GM21576 (cell line): ENCODE data around the gene ZNF398.

Experiments used
- ATAC-seq: cut with Tn5 transposase; IDR thresholded peaks from one replicate; pipeline ENCODE4 v1.9.1; 2021; ENCODE audit warnings: mild to moderate bottlenecking, moderate library complexity; ENCODE audit not compliant: unreplicated experiment

The ZNF398 gene

GRCh38 chr7:149195180-149196150 is 48.2 kb downstream of the ZNF398 start, which contains the start of gene ZNF282:
Gene ZNF282, plus strand, starts transcription at chr7:149195546. Its CDS starts 44 bp downstream, at chr7:149195590.
- ATAC-seq, result peak; percentile 89

DNA sequence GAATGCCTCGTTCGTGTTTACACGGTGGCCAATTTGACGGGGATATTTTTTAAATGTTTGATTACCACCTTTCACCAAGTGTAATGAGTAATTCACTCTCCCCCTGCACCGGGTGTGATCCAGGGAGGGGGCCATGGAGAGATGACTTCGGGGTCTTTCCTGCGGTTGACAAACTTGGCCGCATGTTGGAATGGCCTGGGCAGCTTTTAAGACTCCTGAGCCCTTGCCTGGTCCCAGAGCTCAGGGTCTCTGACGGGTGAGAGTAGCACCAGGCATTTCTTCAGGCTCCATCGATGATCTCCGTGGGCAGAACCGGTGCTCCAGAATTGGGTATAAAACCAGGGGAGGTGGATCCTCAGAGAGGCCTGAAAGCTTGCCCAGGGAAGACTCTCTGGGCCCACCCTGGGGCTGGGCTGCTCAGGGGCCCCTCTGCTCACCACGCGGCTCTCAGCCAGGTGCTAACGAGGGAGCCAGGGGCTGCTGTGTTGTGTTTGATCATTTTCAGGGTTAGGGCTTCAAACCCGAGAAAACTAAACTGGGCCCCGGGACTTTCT is 49.0 kb downstream of the ZNF398 start:
- ATAC-seq, result peak; percentile 13

DNA sequence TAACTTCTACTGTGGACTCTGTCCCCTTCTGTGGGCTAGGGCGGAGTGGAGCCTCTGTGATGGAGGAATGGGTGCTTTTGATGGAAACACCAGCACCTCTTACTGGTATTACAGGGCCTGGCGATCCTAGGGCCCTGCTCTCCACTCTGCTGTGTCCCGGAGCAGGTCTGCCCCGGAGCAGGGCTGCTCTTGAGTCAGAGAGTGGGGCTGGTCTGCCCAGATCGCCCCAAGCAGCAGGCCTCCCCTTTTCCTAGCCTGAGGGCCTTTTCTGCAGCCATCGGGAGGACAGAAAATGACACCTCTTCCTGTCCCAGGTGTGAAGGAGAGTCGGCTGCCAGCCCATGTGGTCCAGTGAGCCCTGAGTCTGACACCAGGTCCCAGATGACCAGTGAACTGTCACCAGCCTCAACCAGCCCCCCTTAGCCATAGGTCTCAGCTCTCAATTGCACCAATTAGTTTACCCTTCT is 49.5 kb downstream of the ZNF398 start:
- peak; percentile 18 for ATAC-seq

DNA sequence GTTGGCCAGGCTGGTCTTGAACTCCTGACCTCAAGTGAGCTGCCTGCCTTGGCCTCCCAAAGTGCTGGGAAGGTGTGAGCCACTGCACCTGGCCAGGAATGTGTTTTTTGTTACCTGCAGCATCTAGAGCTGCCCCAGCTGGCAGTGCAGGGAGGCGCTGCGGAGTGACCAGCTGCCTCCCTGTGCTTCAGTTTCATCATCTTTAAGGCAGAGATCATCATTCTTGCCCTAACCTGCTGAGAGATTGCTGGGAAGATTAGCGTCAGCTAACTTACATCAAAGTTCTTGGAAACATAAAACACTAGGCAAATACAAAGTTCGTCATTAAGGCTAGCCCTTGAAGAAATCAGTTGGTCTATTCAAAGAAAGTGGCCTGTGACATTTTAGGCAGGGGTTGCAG is 50.4 kb downstream of the ZNF398 start:
- ATAC-seq, result no peak

- no peak for ATAC-seq
These were observed 51.0 kb downstream of the ZNF398 start for GRCh38 chr7:149198161-149198816.

DNA sequence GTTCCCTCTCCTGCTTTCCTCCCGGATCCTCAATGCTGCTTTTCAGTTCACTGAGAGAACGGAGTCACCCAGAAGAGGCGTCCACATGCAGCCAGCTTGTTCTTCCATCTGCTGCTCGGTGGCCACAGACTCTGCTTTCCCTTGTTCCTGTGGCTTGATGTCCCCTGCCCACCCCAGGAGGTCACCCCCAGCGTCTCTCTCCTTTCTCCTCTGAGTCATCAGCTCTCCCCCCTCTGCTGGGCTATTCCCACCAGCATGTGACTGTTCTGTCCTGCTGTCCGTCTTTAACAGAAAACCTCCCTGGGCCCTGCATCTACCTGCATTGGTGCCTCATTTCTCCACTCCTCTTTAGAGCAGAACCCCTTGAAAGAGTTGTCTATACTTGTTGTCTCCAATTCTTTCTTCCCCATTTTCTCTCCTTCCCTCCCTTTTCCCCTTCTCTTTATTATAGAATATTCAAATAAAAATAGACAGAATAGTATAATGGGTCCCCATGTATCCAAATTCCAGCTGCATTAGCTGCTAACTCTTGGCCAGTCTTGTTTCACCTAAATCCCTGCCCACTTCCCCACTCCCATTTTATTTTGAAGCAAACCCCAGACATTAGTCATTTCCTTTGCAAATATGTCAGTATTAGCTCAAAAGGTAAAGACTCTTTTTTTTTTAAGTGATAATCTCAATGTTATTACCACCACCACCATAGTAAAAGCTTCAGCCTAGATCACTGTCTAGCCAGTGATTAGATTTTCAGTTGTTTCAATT is 52.2 kb downstream of the ZNF398 start:
- ATAC-seq, result no peak

DNA sequence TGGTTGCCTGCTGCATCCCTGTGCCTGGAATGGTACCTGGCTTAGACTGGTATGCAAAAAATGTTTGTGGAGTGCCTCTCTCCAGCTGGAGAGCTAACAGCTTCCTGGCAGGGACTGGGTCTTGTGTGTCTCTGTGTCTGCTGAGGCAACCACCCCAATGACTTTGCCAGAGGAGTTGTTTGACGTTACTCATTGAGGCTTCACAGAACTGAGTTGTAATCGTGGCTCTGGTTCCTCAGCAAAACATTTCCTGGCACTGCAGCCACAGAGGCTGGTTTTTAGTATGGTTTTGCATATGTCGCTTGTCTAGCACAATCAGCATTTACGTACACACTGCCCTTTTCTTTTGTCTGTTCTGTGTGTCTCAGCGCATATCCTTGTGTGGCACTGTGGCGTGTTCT is 55.6 kb downstream of the ZNF398 start:
- no peak for ATAC-seq

GRCh38 chr7:149205690-149206381 is 58.6 kb downstream of the ZNF398 start:
- no peak for ATAC-seq

GRCh38 chr7:149207324-149208035 is 60.2 kb downstream of the ZNF398 start:
- ATAC-seq, result no peak

GRCh38 chr7:149209518-149210269 is 62.4 kb downstream of the ZNF398 start:
- ATAC-seq, result peak; percentile 84

GRCh38 chr7:149210551-149210950 is 63.3 kb downstream of the ZNF398 start:
- no peak for ATAC-seq

GRCh38 chr7:149214020-149214720 is 66.9 kb downstream of the ZNF398 start:
- ATAC-seq, result no peak

GRCh38 chr7:149216402-149216801 is 69.1 kb downstream of the ZNF398 start:
- no peak for ATAC-seq

DNA sequence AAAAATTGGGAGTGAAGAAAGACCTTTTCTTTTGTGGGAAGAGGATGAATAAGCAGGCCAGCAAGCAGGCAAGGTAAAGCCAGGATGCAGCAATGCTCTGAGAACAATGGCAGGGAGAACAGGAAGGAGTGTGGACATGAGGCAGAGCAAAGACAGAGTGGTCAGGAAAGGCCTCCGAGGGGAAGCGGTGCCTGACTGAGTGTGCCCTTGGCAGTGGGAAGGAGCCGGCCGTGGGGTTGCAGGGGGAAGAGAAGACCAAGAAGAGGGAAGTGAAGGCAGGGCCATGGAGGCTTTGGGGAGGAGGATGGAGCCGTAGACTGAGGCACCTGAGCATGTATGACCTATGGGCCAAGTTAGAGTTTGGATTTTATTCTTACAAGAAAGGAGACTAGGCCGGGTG is 70.3 kb downstream of the ZNF398 start:
- ATAC-seq, result no peak

DNA sequence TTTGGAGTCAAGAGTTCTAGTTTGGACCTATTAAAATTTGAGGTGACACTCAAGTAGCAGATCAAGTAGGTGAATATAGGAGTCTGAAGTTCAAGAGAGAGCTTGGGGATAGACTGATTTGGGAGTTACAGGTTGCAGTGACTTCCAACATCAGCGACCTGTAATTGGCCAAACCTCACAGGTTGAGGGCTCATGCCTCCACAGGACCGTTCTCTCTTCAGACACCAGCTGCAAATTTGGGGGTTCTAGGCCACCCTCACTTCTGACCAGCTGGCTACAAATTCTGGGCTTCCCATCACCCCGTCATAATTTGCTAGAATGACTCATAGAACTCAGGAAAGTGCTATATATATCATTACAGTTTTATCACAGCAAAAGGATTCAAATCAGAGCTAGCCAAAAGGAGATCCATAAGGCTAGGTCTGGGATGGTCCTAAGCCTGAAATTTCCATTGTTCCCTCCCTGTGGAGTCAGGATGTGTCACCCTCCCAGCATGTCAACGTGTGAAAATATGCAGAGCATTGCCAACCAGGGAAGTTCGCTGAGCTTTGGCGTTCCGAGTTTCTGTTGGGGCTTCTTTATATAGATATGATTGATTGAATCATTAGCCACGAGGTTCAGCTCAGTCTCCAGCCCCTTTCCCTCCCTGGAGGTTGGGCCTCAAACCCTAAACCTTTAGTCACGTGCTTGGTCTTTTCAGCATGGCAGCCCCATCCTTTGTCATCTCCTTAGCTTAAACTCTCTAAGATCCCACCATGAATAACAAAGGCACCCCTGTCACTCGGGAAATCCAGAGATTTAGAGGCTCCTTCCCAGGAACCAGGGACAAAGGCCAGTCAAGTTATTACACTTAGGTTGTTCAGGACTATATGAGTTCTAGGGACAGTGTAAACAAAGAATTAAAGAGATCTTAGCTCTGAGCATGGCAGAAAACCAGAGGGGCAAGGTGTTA is 71.5 kb downstream of the ZNF398 start:
- ATAC-seq, result no peak

- no peak for ATAC-seq
These were observed 73.3 kb downstream of the ZNF398 start for GRCh38 chr7:149220534-149220933.

- no peak for ATAC-seq
These were observed 75.9 kb downstream of the ZNF398 start for GRCh38 chr7:149223176-149223575.
